Breast epithelium (tissue), 3 donors: ENCODE results near the gene GNL1.

Source experiments
- CTCF ChIP-seq, 3 donors: fragments of 450-650 bp; IDR thresholded peaks; one replicate each; pipeline ENCODE4 v1.5.1; 2016 to 2017; ENCODE audit warnings: antibody characterized with exemption in 3 of 3, mild to moderate bottlenecking in 3 of 3, moderate library complexity in 3 of 3
- POLR2A ChIP-seq: fragments of 450-650 bp; IDR thresholded peaks from one replicate; pipeline ENCODE4 v1.6.1; 2016; ENCODE audit warnings: antibody characterized with exemption, mild to moderate bottlenecking, moderate library complexity
- POLR2AphosphoS5 ChIP-seq, 3 donors: sonication (generic); formaldehyde crosslinking; IDR thresholded peaks; one replicate each; pipeline ENCODE4 v1.6.1; 2017; ENCODE audit warnings: antibody characterized with exemption in 3 of 3

GRCh38 chr6:30548375-30548774 lies 7.9 kb downstream of the GNL1 start:
- TF ChIP-seq CTCF (IDR thresholded peaks at IDR 0.05) (no peak), POLR2AphosphoS5 (IDR thresholded peaks at IDR 0.05) (no peak), POLR2A (no peak)
